ENCODE results near the gene PLD5.

DNA sequence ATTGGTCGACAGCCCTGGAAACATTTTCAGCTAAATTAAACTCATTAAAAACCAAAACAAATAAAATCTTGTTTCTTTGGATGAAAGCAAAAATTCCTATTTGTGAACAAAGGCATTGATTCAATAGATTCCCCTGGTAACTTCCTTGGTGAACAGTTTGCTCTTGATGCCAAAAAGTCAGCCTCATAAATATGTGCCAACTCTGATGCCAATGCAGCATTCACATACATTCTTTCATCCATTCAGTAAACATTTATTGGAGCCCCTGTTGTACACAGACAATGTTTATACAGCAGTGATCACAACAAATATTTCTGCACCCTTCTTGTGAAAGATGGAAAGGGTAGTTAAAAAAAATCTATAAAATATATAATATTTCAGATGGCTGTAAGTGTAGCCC is 107.8 kb downstream of the PLD5 start:
- TF ChIP-seq, protein P1, sequence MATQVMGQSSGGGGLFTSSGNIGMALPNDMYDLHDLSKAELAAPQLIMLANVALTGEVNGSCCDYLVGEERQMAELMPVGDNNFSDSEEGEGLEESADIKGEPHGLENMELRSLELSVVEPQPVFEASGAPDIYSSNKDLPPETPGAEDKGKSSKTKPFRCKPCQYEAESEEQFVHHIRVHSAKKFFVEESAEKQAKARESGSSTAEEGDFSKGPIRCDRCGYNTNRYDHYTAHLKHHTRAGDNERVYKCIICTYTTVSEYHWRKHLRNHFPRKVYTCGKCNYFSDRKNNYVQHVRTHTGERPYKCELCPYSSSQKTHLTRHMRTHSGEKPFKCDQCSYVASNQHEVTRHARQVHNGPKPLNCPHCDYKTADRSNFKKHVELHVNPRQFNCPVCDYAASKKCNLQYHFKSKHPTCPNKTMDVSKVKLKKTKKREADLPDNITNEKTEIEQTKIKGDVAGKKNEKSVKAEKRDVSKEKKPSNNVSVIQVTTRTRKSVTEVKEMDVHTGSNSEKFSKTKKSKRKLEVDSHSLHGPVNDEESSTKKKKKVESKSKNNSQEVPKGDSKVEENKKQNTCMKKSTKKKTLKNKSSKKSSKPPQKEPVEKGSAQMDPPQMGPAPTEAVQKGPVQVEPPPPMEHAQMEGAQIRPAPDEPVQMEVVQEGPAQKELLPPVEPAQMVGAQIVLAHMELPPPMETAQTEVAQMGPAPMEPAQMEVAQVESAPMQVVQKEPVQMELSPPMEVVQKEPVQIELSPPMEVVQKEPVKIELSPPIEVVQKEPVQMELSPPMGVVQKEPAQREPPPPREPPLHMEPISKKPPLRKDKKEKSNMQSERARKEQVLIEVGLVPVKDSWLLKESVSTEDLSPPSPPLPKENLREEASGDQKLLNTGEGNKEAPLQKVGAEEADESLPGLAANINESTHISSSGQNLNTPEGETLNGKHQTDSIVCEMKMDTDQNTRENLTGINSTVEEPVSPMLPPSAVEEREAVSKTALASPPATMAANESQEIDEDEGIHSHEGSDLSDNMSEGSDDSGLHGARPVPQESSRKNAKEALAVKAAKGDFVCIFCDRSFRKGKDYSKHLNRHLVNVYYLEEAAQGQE (IDR thresholded peaks at IDR 0.05; ENCODE audit: low read depth), result no peak
- no peak for TF ChIP-seq EGR1 (IDR thresholded peaks at IDR 0.05)
